ENCODE data around the gene DOK1.

The DOK1 gene

GRCh38 chr2:74507926-74508520 is 46.5 kb upstream of the DOK1 start:
- Histone ChIP-seq H3K9me3 (ENCODE audit: control insufficient read depth, low read length) (no peaks in the 10 kb centered on the region), H3K9ac (ENCODE audit: low read length) (peak overlapping the region; percentile 96), H2BK5ac (ENCODE audit: low read depth, low read length, poor library complexity, severe bottlenecking) (peak overlapping the region; percentile 20), H3K27ac (ENCODE audit: low read length, poor library complexity, severe bottlenecking) (peak overlapping the region; percentile 59), H3K79me1 (replicated peaks; ENCODE audit: low read length, poor library complexity, severe bottlenecking) (peaks cover 14% of the 10 kb centered on the region), H3K23ac (ENCODE audit: low read length in 2 of 2) (peak overlapping the region in 1 of 2 experiments; percentile 49), H2AK5ac (ENCODE audit: low read length, severe bottlenecking) (peak overlapping the region; percentile 73), H3K4me3 (ENCODE audit: insufficient read depth in 1 of 2, low read depth in 1 of 2, low read length in 2 of 2) (peak overlapping the region; percentile 80 to 90), H3K27me3 (ENCODE audit: control insufficient read depth in 1 of 2, insufficient read depth in 1 of 2, low read length in 2 of 2) (peaks cover 27 to 35% of the 10 kb centered on the region in 2 experiments), H2BK12ac (ENCODE audit: low read length in 2 of 2) (no peak overlapping the region), H3K4ac (ENCODE audit: low read depth in 1 of 2, low read length in 2 of 2) (peak overlapping the region; percentile 84 to 95), H4K8ac (ENCODE audit: low read length) (peak overlapping the region; percentile 78), H2AFZ (ENCODE audit: low read depth, low read length) (peak overlapping the region; percentile 81), H3K36me3 (ENCODE audit: control insufficient read depth in 1 of 2, insufficient read depth in 2 of 2, low read depth in 1 of 2, low read length in 2 of 2) (peaks cover 15 to 19% of the 10 kb centered on the region in 2 experiments), H2BK15ac (ENCODE audit: low read depth, poor library complexity, severe bottlenecking) (peak overlapping the region; percentile 95), H4K91ac (ENCODE audit: low read length) (peak overlapping the region; percentile 77), H3K14ac (ENCODE audit: low read length in 2 of 2) (peak overlapping the region in 1 of 2 experiments; percentile 25), H3K18ac (ENCODE audit: low read depth in 1 of 2, low read length in 2 of 2) (peak overlapping the region; percentile 66 to 92), H3K4me2 (ENCODE audit: low read length, poor library complexity, severe bottlenecking) (peak overlapping the region; percentile 99), H2BK120ac (ENCODE audit: low read depth, low read length) (peak overlapping the region; percentile 86), H3K4me1 (ENCODE audit: control insufficient read depth, insufficient read depth, low read depth, low read length) (peaks cover 35% of the 10 kb centered on the region)
- peak; percentile 63 for DNase-seq
- WGBS, result 5% methylated on average over 36 of the region's 38 CpGs

- no peak overlapping the region for H4K91ac ChIP-seq (ENCODE audit: low read length)
- H3K4ac ChIP-seq (ENCODE audit: low read depth in 1 of 2, low read length in 2 of 2), result no peak overlapping the region
- peaks cover 7 to 8% of the 10 kb centered on the region in 2 experiments for H3K36me3 ChIP-seq (ENCODE audit: control insufficient read depth in 1 of 2, insufficient read depth in 2 of 2, low read depth in 1 of 2, low read length in 2 of 2)
- H3K4me2 ChIP-seq (ENCODE audit: low read length, poor library complexity, severe bottlenecking), result no peak overlapping the region
- no peak overlapping the region for H2BK12ac ChIP-seq (ENCODE audit: low read length in 2 of 2)
- 84% methylated on average over 4 of the region's 4 CpGs for WGBS
- no peak overlapping the region for H2AFZ ChIP-seq (ENCODE audit: low read depth, low read length)
- no peak overlapping the region for H3K14ac ChIP-seq (ENCODE audit: low read length in 2 of 2)
- no peak overlapping the region for H3K23ac ChIP-seq (ENCODE audit: low read length in 2 of 2)
- no peak overlapping the region for H2BK5ac ChIP-seq (ENCODE audit: low read depth, low read length, poor library complexity, severe bottlenecking)
- peaks cover 31% of the 10 kb centered on the region for H3K4me1 ChIP-seq (ENCODE audit: control insufficient read depth, insufficient read depth, low read depth, low read length)
- no peak overlapping the region for H3K18ac ChIP-seq (ENCODE audit: low read depth in 1 of 2, low read length in 2 of 2)
- no peaks in the 10 kb centered on the region for H3K9me3 ChIP-seq (ENCODE audit: control insufficient read depth, low read length)
- H3K4me3 ChIP-seq (ENCODE audit: insufficient read depth in 1 of 2, low read depth in 1 of 2, low read length in 2 of 2), result no peak overlapping the region
- H3K79me1 ChIP-seq (replicated peaks; ENCODE audit: low read length, poor library complexity, severe bottlenecking), result peaks cover 13% of the 10 kb centered on the region
- H3K9ac ChIP-seq (ENCODE audit: low read length), result no peak overlapping the region
- H4K8ac ChIP-seq (ENCODE audit: low read length), result no peak overlapping the region
- H2BK120ac ChIP-seq (ENCODE audit: low read depth, low read length), result no peak overlapping the region
- H2BK15ac ChIP-seq (ENCODE audit: low read depth, poor library complexity, severe bottlenecking), result no peak overlapping the region
- peaks cover 49 to 57% of the 10 kb centered on the region in 2 experiments for H3K27me3 ChIP-seq (ENCODE audit: control insufficient read depth in 1 of 2, insufficient read depth in 1 of 2, low read length in 2 of 2)
- no peak for DNase-seq
- no peak overlapping the region for H3K27ac ChIP-seq (ENCODE audit: low read length, poor library complexity, severe bottlenecking)
- H2AK5ac ChIP-seq (ENCODE audit: low read length, severe bottlenecking), result no peak overlapping the region
Measured at GRCh38 chr2:74510272-74510671, 44.2 kb upstream of the DOK1 start.

- Histone ChIP-seq H2BK5ac (ENCODE audit: low read depth, low read length, poor library complexity, severe bottlenecking) (no peak overlapping the region), H3K27ac (ENCODE audit: low read length, poor library complexity, severe bottlenecking) (no peak overlapping the region), H3K18ac (ENCODE audit: low read depth in 1 of 2, low read length in 2 of 2) (no peak overlapping the region), H2AFZ (ENCODE audit: low read depth, low read length) (no peak overlapping the region), H3K23ac (ENCODE audit: low read length in 2 of 2) (no peak overlapping the region), H4K8ac (ENCODE audit: low read length) (no peak overlapping the region), H3K79me1 (replicated peaks; ENCODE audit: low read length, poor library complexity, severe bottlenecking) (peaks cover 7% of the 10 kb centered on the region), H3K4me2 (ENCODE audit: low read length, poor library complexity, severe bottlenecking) (no peak overlapping the region), H2BK120ac (ENCODE audit: low read depth, low read length) (no peak overlapping the region), H3K27me3 (ENCODE audit: control insufficient read depth in 1 of 2, insufficient read depth in 1 of 2, low read length in 2 of 2) (peaks cover 60 to 67% of the 10 kb centered on the region in 2 experiments), H3K4ac (ENCODE audit: low read depth in 1 of 2, low read length in 2 of 2) (no peak overlapping the region), H3K14ac (ENCODE audit: low read length in 2 of 2) (no peak overlapping the region), H2BK12ac (ENCODE audit: low read length in 2 of 2) (no peak overlapping the region), H3K9me3 (ENCODE audit: control insufficient read depth, low read length) (no peaks in the 10 kb centered on the region), H3K4me1 (ENCODE audit: control insufficient read depth, insufficient read depth, low read depth, low read length) (peaks cover 30% of the 10 kb centered on the region), H4K91ac (ENCODE audit: low read length) (no peak overlapping the region), H3K9ac (ENCODE audit: low read length) (no peak overlapping the region), H3K36me3 (ENCODE audit: control insufficient read depth in 1 of 2, insufficient read depth in 2 of 2, low read depth in 1 of 2, low read length in 2 of 2) (peaks cover 0 to 3% of the 10 kb centered on the region in 2 experiments), H2AK5ac (ENCODE audit: low read length, severe bottlenecking) (no peak overlapping the region), H3K4me3 (ENCODE audit: insufficient read depth in 1 of 2, low read depth in 1 of 2, low read length in 2 of 2) (no peak overlapping the region), H2BK15ac (ENCODE audit: low read depth, poor library complexity, severe bottlenecking) (no peak overlapping the region)
- WGBS, result 66% methylated on average over 10 of the region's 11 CpGs
- DNase-seq, result no peak
Measured at GRCh38 chr2:74511104-74511989, 43.2 kb upstream of the DOK1 start.

Measured in mesenchymal stem cell (in vitro differentiated cells and primary cell).